GM13976 (cell line): Measurements from ENCODE around the gene HAUS3.

Experiments used
- DNase-seq: peaks from one replicate; pipeline ENCODE4 v3.0.0; 2012; ENCODE audit warnings: low spot score
- in situ Hi-C: fragments of 300-500 bp; cut with MboI; formaldehyde crosslinking; loops from one replicate; pipeline ENCODE4 v1.12.0; 2022; ENCODE audit warnings: low sequenced_read_pairs, mixed read lengths, inconsistent platforms; ENCODE audit not compliant: unreplicated experiment
- TF ChIP-seq, protein P1 (sequence below): IDR thresholded peaks from 2 replicates; pipeline ENCODE4 v1.5.1; 2012; ENCODE audit warnings: borderline replicate concordance, mild to moderate bottlenecking; ENCODE audit not compliant: insufficient read depth; ENCODE audit errors: extremely low read depth, missing control alignments, control extremely low read depth

The HAUS3 gene

GRCh38 chr4:2179717-2180116 is 62.2 kb downstream of the HAUS3 start:
- TF ChIP-seq, protein P1, sequence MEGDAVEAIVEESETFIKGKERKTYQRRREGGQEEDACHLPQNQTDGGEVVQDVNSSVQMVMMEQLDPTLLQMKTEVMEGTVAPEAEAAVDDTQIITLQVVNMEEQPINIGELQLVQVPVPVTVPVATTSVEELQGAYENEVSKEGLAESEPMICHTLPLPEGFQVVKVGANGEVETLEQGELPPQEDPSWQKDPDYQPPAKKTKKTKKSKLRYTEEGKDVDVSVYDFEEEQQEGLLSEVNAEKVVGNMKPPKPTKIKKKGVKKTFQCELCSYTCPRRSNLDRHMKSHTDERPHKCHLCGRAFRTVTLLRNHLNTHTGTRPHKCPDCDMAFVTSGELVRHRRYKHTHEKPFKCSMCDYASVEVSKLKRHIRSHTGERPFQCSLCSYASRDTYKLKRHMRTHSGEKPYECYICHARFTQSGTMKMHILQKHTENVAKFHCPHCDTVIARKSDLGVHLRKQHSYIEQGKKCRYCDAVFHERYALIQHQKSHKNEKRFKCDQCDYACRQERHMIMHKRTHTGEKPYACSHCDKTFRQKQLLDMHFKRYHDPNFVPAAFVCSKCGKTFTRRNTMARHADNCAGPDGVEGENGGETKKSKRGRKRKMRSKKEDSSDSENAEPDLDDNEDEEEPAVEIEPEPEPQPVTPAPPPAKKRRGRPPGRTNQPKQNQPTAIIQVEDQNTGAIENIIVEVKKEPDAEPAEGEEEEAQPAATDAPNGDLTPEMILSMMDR: no peak
- in situ Hi-C loops: no loop called here
- DNase-seq: no peak

GRCh38 chr4:2178986-2179385 is 62.9 kb downstream of the HAUS3 start:
- in situ Hi-C loops: no loop called here
- no peak for DNase-seq
- TF ChIP-seq, protein P1: no peak
